Measurements from ENCODE around the gene UBE2F.

Gene UBE2F, protein sequence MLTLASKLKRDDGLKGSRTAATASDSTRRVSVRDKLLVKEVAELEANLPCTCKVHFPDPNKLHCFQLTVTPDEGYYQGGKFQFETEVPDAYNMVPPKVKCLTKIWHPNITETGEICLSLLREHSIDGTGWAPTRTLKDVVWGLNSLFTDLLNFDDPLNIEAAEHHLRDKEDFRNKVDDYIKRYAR

DNA sequence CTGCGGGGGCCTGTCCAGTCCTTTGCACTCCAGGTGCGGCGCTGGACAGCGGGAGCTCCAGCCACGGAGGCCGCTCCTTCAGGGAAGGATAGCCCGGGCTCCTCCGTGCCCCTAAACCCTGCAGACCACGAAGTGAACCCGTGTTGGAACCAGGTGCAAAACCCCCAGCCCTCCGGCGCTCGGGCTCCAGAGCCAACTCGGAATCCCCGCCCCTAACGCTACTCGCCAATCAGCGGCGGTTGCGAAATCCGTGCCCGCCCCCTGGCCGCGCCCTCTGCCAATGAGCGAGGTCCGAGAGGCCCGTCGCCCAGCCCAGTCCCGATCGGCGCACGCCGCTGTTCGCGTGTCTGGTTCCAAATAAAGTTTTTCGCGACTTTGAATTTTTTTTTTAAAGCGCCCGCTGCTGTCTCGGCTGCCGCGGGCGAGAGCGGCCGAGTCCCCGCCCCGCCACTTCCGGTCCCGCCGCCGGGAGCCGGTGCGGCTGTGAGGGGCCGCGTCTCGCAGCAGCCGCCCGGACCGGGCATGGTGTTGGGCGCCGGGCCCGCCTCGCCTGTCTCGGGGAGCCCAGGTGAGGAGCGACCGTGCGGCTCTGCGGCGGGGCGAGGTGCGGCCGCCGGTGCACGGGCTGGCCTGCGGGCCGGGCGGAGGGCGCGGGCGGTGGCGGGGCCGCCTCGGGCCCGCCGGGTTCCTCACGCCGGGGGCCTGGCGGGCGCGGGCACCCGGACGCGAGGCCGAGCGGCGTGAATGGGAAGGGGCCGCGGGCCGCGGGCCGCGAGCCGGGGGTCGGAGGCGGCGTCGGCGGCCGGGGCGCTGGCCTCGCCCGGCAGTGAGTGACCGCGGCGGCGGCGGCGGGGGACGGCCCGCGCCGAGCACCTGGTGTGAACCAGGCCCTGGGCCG is at the start of gene UBE2F:
UBE2F (plus strand) TSS at position 450 of the 898 bp plus-strand sequence. CDS start 6,094 bp downstream, outside the sequence.
- peak; percentile 54 for DNase-seq

GRCh38 chr2:237917696-237918374 is 49.0 kb upstream of the UBE2F start:
- DNase-seq = no peak

DNA sequence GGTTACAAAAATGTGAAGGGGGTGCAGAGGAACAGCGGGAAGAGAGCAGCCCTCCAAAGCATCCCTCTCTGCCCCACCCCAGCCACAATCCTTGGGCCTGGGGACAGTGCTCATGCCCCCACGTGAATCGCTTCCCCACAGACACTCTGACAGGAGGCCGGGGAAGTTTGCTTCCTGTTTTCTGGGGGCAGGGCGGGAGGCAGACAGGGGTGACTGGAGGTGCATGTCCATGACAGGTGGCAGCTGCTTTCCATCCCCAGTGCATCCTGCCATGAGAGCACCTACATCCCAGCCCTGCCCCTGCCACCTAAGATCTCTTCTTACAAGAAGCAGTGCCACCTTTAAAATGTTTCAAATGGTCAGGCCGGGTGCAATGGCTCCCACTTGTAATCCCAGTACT is 47.2 kb upstream of the UBE2F start:
- DNase-seq = no peak

GRCh38 chr2:237920673-237921072 is 46.1 kb upstream of the UBE2F start:
- DNase-seq = no peak

DNA sequence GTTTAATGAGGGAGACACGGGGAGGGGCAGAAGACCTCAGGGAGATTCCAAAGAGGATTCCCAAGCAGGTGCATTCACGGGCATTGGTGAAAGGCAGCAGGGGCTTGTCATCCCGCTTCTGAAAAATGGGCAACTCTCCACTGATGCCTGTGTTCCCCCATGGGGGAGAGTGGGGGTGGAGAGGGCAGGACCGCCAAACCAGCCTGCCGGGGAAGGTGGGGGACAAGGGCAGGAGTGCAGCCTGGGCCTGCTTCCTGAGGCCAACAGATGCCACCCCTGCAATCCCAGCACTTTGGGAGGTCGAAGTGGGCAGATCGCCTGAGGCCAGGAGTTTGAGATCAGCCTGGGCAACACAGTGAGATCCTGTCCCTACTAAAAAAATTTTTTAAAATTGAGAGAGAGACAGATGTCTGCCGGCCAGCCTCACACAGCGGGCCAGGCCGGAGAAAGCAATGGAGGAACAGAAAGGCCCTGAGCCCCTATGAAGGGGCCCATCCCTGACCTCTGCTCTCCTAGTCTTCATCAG is 44.8 kb upstream of the UBE2F start:
- DNase-seq = no peak

DNA sequence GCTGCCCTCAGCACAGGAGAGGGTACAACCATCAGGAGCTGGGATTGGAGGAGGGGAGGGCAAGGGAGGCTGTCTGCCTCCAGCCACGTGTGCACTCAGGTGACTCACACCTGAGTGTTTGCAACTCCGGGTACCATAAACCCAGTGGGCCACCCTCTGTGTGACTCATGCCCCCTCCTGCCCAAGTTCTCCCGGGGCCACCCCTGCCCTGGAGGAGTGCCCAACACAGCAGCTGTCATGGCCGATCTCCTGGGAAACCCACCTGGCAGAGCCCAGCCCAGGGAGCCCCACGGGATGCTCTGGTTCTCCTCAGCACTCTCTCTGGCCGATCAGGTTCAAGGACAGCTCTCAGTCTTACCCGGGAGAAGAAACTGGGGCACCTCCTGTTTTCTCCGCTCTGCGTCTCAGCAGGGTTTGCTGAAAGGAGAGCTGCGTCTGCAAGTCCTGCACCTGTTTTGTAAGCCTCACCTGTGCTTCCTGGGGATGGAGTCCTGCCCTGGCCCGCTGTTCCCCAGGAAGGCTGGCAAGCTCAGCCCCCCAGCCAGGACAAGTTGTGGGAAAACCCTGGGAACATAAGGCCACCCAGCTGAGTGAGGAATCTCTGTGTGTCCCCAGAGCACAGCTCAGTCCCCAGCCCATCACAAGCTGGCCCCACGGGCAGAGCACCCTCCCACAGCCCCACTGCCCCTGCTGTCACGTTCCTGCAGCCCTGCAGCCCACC is 44.0 kb upstream of the UBE2F start:
- no peak for DNase-seq

GRCh38 chr2:237923481-237924163 is 43.2 kb upstream of the UBE2F start:
- DNase-seq = no peak

DNA sequence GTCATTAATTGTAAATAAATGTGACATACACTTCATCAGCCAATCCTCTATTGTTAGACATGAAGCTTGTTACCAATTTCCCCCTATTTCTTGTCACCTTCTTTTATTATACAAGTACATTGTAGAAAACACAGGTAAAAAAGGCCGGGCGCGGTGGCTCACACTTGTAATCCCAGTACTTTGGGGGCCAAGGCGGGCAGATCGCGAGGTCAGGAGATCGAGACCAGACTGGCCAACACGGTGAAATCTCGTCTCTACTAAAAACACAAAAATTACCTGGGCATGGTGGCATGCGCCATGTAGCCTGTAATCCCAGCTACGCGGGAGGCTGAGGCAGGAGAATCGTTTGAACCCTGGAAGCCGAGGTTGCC is 42.7 kb upstream of the UBE2F start:
- no peak for DNase-seq

DNA sequence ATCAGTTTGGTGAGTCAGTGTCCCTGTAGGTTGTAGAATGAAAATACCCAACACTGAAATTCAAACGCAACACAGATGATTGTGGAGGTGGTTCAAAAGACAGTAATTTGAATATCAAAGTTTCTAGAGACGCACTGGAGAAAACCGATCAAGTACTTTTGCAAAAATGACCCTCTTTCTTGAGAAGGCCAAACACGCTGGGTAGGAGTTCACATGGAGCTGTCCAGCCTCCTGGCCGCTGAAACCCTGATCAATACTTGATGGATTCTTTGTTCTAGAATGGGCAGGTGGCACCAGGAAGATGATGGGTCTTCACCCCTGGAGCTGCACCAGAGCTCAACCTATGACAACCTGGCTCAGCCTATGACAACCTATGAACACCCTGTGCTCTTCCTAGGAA is 39.7 kb upstream of the UBE2F start:
- DNase-seq = no peak

DNA sequence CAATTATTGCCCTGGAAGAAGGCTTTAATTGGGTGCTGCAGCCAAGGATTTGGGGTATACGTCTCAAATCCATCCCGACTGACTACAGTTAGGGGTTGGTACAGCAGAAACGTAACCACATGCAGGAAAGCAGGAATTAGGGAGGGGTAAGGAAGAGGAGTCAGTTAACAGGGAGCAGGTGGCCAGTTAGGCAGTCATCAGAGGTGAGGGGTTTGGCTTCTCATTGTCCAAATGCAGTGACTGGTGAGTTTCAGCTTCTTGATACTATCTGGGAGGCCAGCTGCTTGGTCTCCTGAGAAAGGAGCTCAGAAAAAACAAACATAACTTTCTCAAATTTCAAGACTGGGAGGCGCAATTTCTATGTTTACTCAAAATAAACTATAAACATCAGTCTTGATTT is 38.8 kb upstream of the UBE2F start:
- DNase-seq = no peak

- no peak for DNase-seq
Measured at GRCh38 chr2:237929979-237930378, 36.8 kb upstream of the UBE2F start.

DNA sequence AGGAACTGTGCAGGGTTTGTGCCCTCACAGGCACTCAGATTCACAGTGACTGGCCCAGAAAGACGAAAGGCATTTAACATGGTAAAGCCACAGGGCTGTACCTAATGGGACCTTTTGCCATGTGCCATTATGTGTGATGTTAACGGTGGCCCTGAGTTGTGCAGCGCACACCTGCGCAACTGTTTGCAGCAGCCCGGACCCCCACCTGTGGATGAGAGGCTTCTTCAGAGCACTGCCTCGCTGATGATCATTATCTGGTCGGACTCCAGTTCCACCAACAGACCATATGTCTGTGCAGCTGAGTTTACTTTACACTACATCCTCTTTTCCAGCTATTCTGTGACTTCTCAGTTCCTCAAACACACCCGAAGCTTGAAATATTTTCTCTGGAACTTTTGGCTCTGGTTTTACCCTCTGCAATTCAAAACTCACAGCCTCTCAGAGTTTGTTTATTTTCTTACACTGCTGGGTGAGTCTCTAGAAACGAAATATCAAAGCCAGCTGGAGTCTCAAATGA is 35.6 kb upstream of the UBE2F start:
- DNase-seq = no peak

GRCh38 chr2:237932731-237933131 is 34.1 kb upstream of the UBE2F start:
- DNase-seq = no peak

GRCh38 chr2:237934186-237934585 is 32.6 kb upstream of the UBE2F start:
- no peak for DNase-seq

DNA sequence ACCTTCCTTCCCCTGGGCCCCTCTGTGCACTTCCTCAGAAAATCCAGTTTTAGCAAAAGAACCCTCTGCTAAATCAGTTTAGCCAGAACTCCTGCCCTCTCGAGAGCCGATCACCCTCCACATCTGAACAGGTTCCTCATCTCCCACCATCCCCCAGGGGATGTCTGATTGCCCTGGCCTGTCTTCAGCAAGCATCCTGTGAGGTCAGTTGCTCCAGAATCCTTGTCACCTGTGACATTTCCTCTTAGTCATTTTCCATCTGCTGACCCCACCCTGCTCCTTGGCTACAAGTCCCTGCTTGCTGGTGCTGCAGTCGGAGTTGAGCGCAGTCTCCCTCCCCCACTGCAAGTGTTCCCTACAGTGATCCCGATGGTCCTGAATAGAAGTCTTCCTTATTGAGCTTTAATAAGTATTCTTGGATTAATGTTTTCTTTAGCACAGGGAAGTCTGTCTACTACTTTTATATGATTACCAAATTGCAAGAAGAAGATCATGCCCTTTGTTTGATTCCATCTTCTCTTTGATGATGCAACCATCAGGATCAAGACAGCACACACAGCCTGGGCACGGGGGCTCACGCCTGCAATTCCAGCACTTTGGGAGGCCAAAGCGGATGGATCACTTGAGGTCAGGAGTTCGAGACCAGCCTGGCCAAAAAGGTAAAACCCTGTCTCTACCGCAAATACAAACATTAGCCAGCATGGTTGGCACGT is 30.9 kb upstream of the UBE2F start:
- DNase-seq = no peak

DNA sequence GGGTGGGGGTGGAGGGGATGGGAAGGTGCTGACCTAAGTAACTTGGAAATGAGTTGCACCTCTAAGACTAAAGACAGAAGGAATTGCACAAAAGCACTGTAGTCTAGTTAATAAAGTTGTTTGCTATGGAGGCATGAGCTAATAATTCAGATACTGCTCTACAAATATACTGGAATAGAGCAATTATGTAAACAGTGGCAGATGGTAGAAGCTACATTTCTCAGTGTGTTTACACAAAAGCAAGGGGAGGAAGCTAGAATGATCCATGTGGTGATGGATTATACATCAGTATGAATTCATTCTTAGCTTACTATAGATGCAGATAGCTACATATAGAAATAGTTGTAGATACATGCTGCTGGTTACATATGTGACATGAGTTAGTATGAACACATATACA is 27.6 kb upstream of the UBE2F start:
- DNase-seq = no peak

DNA sequence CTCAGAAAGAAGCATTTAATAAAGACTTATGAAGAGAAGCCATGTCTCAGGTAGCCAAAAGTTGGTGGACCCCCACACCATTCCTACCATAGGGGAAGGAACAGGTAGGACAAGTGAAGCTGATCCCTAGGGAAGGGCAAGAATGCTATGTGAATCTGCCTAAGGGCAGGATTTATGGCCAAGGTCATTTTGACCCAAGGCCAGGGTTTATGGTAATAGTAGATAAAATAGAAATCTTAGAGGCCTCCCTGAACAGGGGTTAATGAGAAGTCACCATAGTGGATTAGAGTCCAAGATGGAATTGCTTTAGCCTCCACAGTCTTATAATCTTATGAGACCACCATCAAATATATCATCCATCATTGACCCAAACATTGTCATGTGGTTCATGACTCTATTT is 26.0 kb upstream of the UBE2F start:
- DNase-seq = no peak

DNA sequence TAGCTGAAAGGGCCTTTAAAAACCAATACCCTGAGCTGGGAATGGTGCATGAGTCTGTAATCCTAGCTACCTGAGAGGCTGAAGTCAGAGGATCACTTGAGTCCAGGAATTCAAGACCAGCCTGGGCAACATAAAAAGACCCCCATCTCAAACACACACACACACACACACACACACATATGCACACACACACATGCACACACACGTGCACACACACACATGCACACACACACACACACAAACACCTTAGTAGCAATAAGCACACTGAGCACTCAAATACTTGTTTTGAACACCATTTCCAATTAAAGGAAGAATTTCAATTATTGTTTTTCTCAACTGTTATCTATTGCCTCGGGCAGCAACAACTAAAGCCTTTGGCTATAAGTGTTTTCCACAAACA is 25.6 kb upstream of the UBE2F start:
- DNase-seq = no peak

DNA sequence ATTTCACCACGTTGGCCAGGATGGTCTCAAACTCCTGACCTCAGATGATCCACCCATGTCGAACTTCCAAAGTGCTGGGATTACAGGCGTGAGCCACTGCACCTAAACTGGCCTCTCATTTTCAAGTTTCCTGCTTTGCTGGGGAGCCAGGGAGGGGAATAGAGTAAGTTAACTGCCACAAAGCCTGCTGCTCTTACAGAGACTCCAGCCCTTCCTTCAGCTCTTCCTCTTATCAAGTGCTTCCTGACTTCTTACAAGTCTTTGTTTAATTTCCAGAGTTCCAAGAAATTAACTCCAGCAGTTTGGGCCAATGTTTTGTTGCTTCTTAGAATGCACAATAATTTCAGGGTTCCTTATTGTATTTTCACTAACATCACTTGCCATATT is 24.3 kb upstream of the UBE2F start:
- no peak for DNase-seq

DNA sequence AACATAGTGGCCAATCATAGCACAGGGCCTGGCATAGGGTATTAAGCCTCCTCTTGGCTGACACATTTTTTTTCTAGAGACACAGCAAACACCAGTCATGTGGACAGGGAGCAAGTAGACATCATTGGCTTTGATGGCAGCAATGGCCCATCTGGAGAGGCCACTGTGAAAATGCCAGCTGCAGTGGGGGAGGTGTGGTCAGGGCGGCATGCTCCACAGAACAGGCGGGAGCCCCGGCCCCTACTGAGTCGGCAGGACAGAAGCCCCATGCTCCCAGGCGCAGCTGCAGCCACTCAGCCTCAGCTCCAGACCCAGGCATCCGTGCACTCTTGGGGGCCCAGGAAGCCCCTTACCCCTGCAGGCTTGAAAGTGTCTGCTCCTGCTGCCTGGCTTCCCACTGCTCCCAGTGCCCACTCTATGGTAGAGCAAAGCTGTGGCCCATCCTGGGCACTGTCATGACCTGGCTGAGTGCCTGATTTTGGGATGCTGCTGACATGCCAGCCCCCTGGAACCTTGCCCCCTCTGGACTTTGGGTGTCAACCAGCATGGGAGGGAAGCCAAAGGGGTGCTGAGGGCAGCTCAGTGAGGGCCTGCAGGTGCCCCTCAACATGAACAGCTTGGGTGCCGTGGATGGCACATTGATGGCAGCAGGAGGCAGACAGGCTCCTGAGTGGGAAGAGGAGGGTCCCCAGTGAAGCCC is 23.3 kb upstream of the UBE2F start:
- no peak for DNase-seq

DNA sequence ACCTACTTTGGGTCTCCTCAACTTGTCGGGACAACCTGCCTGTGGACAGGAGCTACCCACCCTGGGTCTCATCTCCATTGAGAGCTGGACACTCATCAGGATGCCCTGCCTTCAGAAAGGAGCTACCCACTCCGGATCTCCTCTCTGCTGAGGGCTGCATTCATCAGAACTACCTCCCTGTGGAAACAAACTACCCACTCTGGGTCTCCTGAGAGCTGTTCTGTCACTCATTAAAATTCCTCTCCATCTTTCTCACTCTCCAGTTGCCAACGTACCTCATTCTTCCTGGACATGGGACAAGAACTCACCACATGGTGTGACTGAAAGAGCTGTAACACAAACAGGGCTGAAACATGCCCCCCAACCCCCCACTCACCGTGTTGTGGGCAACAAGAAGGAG is 22.5 kb upstream of the UBE2F start:
- DNase-seq = no peak
